ENCODE results near the gene CT47B1. TPM values are rescaled to one million over a fixed set of nuclear protein-coding genes. Genes with fewer than 3 reads are reported as not detected.

The CT47B1 gene
- total and polyA plus RNA-seq, 3 experiments from 2014 or later, result not detected

DNA sequence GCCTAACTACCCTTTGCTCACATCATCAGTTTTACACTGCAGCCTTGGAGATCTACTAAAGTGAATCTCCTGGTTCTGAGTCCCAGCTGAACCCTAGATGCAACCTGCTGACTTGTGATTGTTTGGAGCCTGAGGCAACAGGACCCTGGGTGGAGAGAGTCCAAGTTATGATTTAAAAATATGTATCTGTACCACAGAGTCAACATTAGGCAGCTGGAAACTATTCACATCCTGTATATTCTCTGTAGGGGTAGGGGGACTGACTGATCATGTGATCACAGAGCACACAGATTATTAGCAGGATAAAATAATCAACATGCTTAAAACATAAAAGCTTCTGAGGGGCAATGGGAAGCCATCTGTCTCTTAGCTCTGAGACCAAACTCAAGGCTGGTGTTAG lies 52.1 kb downstream of the CT47B1 start:
- ChIA-PET POLR2A (no interaction called here), CTCF (no interaction called here)
- no peak overlapping the region for H3K4me3 ChIP-seq (ENCODE audit: low read length)
- H3K27ac ChIP-seq (ENCODE audit: low read depth, low read length), result no peak overlapping the region
- Mint-ChIP-seq H3K4me1 (no peaks in the 10 kb centered on the region), H3K4me3 (no peak overlapping the region), H3K9me3 (peaks cover 0 to 3% (median 0%) of the 10 kb centered on the region in 5 donors), H3K27ac (no peak overlapping the region), H3K36me3 (no peaks in the 10 kb centered on the region), H3K27me3 (no peaks in the 10 kb centered on the region)
- no peaks in the 10 kb centered on the region for H3K36me3 ChIP-seq (ENCODE audit: insufficient read depth, low read length)
- H3K9me3 ChIP-seq (ENCODE audit: low read length), result no peaks in the 10 kb centered on the region
- no peak for DNase-seq
- H3K27me3 ChIP-seq (ENCODE audit: insufficient read depth, low read length, poor library complexity, severe bottlenecking), result no peaks in the 10 kb centered on the region
- H3K4me1 ChIP-seq (ENCODE audit: insufficient read depth, low read length), result no peaks in the 10 kb centered on the region

Other genes starting within 250 kb of the CT47B1 start
- 10 to 100 TPM; 16.6 to 18.8 TPM for gene C1GALT1C1, start 245.8 kb downstream of the CT47B1 start, total RNA-seq
- gene C1GALT1C1, start 245.8 kb downstream of the CT47B1 start, polyA plus RNA-seq, result 25.9 TPM
- gene CT47A11, start 61.3 kb upstream of the CT47B1 start, total RNA-seq, result not detected
- gene CT47A11, start 61.3 kb upstream of the CT47B1 start, polyA plus RNA-seq, result not detected
- gene CT47A10, start 66.2 kb upstream of the CT47B1 start, total RNA-seq, result not detected
- gene CT47A10, start 66.2 kb upstream of the CT47B1 start, polyA plus RNA-seq, result not detected
- gene CT47A9, start 71.0 kb upstream of the CT47B1 start, total RNA-seq, result not detected
- not detected for gene CT47A9, start 71.0 kb upstream of the CT47B1 start, polyA plus RNA-seq
- not detected for gene CT47A8, start 75.9 kb upstream of the CT47B1 start, total RNA-seq
- gene CT47A8, start 75.9 kb upstream of the CT47B1 start, polyA plus RNA-seq, result not detected
- gene CT47A7, start 80.7 kb upstream of the CT47B1 start, total RNA-seq, result not detected
- gene CT47A7, start 80.7 kb upstream of the CT47B1 start, polyA plus RNA-seq, result not detected
- gene CT47A6, start 85.6 kb upstream of the CT47B1 start, total RNA-seq, result not detected
- not detected for gene CT47A6, start 85.6 kb upstream of the CT47B1 start, polyA plus RNA-seq
- not detected for gene CT47A5, start 90.5 kb upstream of the CT47B1 start, total RNA-seq
- not detected for gene CT47A5, start 90.5 kb upstream of the CT47B1 start, polyA plus RNA-seq
- gene CT47A4, start 95.3 kb upstream of the CT47B1 start, total RNA-seq, result not detected
- not detected for gene CT47A4, start 95.3 kb upstream of the CT47B1 start, polyA plus RNA-seq
- not detected for gene CT47A3, start 100.2 kb upstream of the CT47B1 start, total RNA-seq
- not detected for gene CT47A3, start 100.2 kb upstream of the CT47B1 start, polyA plus RNA-seq
- gene CT47A2, start 105.1 kb upstream of the CT47B1 start, total RNA-seq, result not detected
- gene CT47A2, start 105.1 kb upstream of the CT47B1 start, polyA plus RNA-seq, result not detected
- not detected for gene CT47A1, start 109.9 kb upstream of the CT47B1 start, total RNA-seq
- not detected for gene CT47A1, start 109.9 kb upstream of the CT47B1 start, polyA plus RNA-seq
- gene GLUD2, start 171.7 kb upstream of the CT47B1 start, total RNA-seq, result under 1 TPM; 0.64 to 0.70 TPM
- gene GLUD2, start 171.7 kb upstream of the CT47B1 start, polyA plus RNA-seq, result 0.20 TPM

All from CD8-positive, alpha-beta memory T cell (primary cell).